Measurements from ENCODE around the gene PRDM15.

GRCh38 chr21:41851090-41851790, 27.9 kb downstream of the PRDM15 start:
- no peak for TF ChIP-seq CTCF (optimal IDR thresholded peaks at IDR 0.05 in 1 of 3, IDR thresholded peaks at IDR 0.05 in 1 of 3, conservative IDR thresholded peaks at IDR 0.05 in 1 of 3; ENCODE audit: extremely low read depth in 1 of 3, insufficient read depth in 2 of 3, low read length in 3 of 3)
- TF ChIP-seq EZH2 (IDR thresholded peaks at IDR 0.05; ENCODE audit: low read length): no peak
